ENCODE measurements around the gene RUNX2. TPM values are rescaled to one million over a fixed set of nuclear protein-coding genes. Genes with fewer than 3 reads are reported as not detected.

The RUNX2 gene
- total and polyA plus RNA-seq, 10 of the 15 experiments (the other 5 are each of a cell fraction or from before 2014, with no cell fraction given), result 0.01 to 0.77 (median 0.15) TPM; not detected in 3

DNA sequence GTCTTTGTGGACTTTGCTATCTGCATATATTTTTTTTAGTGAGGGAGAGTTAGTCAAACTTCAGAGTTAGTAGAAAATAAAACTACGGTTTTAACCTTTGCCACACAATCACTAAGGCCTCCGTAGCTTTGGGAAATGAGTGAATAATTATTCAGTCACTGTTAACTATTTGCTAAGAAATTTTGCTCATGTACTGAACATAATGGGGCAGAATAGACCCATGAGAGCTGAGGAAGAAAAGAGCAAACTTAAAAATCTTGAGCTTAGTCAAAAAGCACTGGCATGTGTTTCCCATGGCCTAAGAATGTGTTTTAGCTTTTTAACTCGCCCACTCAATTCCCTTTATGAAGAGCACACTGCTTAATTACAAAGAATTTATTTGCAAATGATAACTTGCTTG lies 110.0 kb downstream of the RUNX2 start:
- CTCF ChIA-PET, result interaction anchor here (1.1 kb wide), 1 partner anchor 520 kb away, joined by 3 read pairs; no protein-coding TSS in a partner anchor
- no peak overlapping the region for H3K4me3 ChIP-seq
- SMC1A ChIA-PET (ENCODE audit: uncharacterized antibody, unreplicated experiment), result interaction anchor here (1.0 kb wide), 1 partner anchor 14 kb away, joined by 5 read pairs; no protein-coding TSS in a partner anchor
- ATAC-seq, result no peak
- no peaks in the 10 kb centered on the region for H4K20me1 ChIP-seq (ENCODE audit: control insufficient read depth, insufficient read depth)
- no peak overlapping the region for H3K4me2 ChIP-seq (ENCODE audit: control insufficient read depth, insufficient read depth)
- H3K27ac ChIP-seq (ENCODE audit: control insufficient read depth, insufficient read depth), result no peak overlapping the region
- no TSS peak for BruUV-seq (replicated peaks)
- intact Hi-C loops (cut with micrococcal nuclease; ENCODE audit: unreplicated experiment), result no loop called here
- no peaks in the 10 kb centered on the region for H3K36me3 ChIP-seq (ENCODE audit: control insufficient read depth in 2 of 2, insufficient read depth in 2 of 2, low read length in 1 of 2)
- TF ChIP-seq SUZ12 (IDR thresholded peaks at IDR 0.05; ENCODE audit: unreplicated experiment) (no peak), IKZF1 (conservative IDR thresholded peaks at IDR 0.05) (no peak)
- H3K9me3 ChIP-seq (replicated peaks; ENCODE audit: control insufficient read depth, insufficient read depth, low read length), result no peaks in the 10 kb centered on the region
- RAD21 ChIA-PET (ENCODE audit: unreplicated experiment), result no interaction called here
- in situ Hi-C loops (cut with MboI), result no loop called here
- no peak for DNase-seq (ENCODE audit: low read depth, low spot score)
- H3K79me2 ChIP-seq (ENCODE audit: control insufficient read depth, insufficient read depth, low read length), result no peaks in the 10 kb centered on the region
- POLR2A ChIA-PET, result no interaction called here
- no peak overlapping the region for H2AFZ ChIP-seq (ENCODE audit: control insufficient read depth, low read depth, low read length)
- H3K9ac ChIP-seq (ENCODE audit: control insufficient read depth, insufficient read depth, low read length), result no peak overlapping the region
- H3K4me1 ChIP-seq (ENCODE audit: control insufficient read depth, insufficient read depth, low read length), result no peaks in the 10 kb centered on the region
- H3K27me3 ChIP-seq (replicated peaks in 1 of 2; ENCODE audit: control insufficient read depth in 2 of 2, insufficient read depth in 2 of 2, low read length in 1 of 2), result no peaks in the 10 kb centered on the region; a peak in 2 of 4 replicates
- WGBS (ENCODE audit: insufficient coverage, insufficient replicate concordance, low lambda C conversion rate, missing lambda C conversion rate), result 10% methylated on average over 3 of the region's 3 CpGs
- no peak for FAIRE-seq

DNA sequence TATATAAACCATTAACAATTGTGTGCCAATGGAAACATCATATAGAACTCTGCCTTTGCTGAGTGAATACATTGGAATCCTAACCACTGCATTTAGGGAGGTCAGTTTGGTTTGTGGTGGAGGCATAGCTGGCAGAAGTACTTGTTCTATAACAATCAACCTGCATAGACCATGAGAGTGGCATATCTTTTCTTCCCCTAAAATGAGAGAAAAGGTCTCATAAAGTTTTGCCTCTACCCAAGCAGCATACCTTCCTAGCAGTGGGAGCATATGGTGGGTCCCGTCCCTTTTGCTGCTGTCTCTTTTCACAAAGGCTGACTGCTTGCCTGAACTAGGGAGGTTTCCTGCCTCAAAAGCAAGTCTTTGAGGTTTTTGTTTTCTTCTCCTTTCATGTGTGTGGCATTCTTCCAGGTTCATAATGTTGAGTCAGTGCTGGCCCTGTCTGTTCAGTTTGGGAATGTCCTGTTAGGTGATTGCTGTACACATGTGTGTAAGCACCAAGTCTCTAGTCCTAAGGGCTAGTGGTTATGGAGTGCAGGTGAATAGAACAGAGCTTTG lies 110.8 kb downstream of the RUNX2 start:
- ChIA-PET RAD21 (ENCODE audit: unreplicated experiment) (no interaction called here), CTCF (no interaction called here), POLR2A (no interaction called here), SMC1A (ENCODE audit: uncharacterized antibody, unreplicated experiment) (interaction anchor here (1.0 kb wide), 1 partner anchor 13 kb away, joined by 5 read pairs; no protein-coding TSS in a partner anchor)
- H3K4me3 ChIP-seq, result no peak overlapping the region
- no peak for DNase-seq (ENCODE audit: low read depth, low spot score)
- in situ Hi-C loops (cut with MboI) (no loop called here), intact Hi-C loops (cut with micrococcal nuclease; ENCODE audit: unreplicated experiment) (no loop called here)
- H3K4me2 ChIP-seq (ENCODE audit: control insufficient read depth, insufficient read depth), result no peak overlapping the region
- H3K27ac ChIP-seq (ENCODE audit: control insufficient read depth, insufficient read depth), result no peak overlapping the region
- no peaks in the 10 kb centered on the region for H4K20me1 ChIP-seq (ENCODE audit: control insufficient read depth, insufficient read depth)
- H3K79me2 ChIP-seq (ENCODE audit: control insufficient read depth, insufficient read depth, low read length), result no peaks in the 10 kb centered on the region
- BruUV-seq (replicated peaks), result no TSS peak
- no peaks in the 10 kb centered on the region for H3K4me1 ChIP-seq (ENCODE audit: control insufficient read depth, insufficient read depth, low read length)
- no peak for ATAC-seq
- WGBS (ENCODE audit: insufficient coverage, insufficient replicate concordance, low lambda C conversion rate, missing lambda C conversion rate), result 86% methylated on average over 1 of the region's 1 CpG
- peak; percentile 23 for FAIRE-seq
- no peaks in the 10 kb centered on the region for H3K36me3 ChIP-seq (ENCODE audit: control insufficient read depth in 2 of 2, insufficient read depth in 2 of 2, low read length in 1 of 2)
- no peaks in the 10 kb centered on the region; a peak in 2 of 4 replicates for H3K27me3 ChIP-seq (replicated peaks in 1 of 2; ENCODE audit: control insufficient read depth in 2 of 2, insufficient read depth in 2 of 2, low read length in 1 of 2)
- no peaks in the 10 kb centered on the region for H3K9me3 ChIP-seq (replicated peaks; ENCODE audit: control insufficient read depth, insufficient read depth, low read length)
- H2AFZ ChIP-seq (ENCODE audit: control insufficient read depth, low read depth, low read length), result no peak overlapping the region
- H3K9ac ChIP-seq (ENCODE audit: control insufficient read depth, insufficient read depth, low read length), result no peak overlapping the region
- TF ChIP-seq BRCA1 (IDR thresholded peaks at IDR 0.05; ENCODE audit: low read depth, low read length), result no peak
- TF ChIP-seq CREB1 (IDR thresholded peaks at IDR 0.05; ENCODE audit: low read depth), result no peak
- TF ChIP-seq, protein P1, sequence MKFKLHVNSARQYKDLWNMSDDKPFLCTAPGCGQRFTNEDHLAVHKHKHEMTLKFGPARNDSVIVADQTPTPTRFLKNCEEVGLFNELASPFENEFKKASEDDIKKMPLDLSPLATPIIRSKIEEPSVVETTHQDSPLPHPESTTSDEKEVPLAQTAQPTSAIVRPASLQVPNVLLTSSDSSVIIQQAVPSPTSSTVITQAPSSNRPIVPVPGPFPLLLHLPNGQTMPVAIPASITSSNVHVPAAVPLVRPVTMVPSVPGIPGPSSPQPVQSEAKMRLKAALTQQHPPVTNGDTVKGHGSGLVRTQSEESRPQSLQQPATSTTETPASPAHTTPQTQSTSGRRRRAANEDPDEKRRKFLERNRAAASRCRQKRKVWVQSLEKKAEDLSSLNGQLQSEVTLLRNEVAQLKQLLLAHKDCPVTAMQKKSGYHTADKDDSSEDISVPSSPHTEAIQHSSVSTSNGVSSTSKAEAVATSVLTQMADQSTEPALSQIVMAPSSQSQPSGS (IDR thresholded peaks at IDR 0.05; ENCODE audit: low read length), result no peak
- no peak for TF ChIP-seq SIN3A (IDR thresholded peaks at IDR 0.05; ENCODE audit: low read depth, low read length)
- no peak for TF ChIP-seq NR2F1 (conservative IDR thresholded peaks at IDR 0.05)
- no peak for TF ChIP-seq NBN (IDR thresholded peaks at IDR 0.05)
- no peak for TF ChIP-seq BACH1 (IDR thresholded peaks at IDR 0.05; ENCODE audit: borderline replicate concordance)
- TF ChIP-seq IKZF1 (conservative IDR thresholded peaks at IDR 0.05), result no peak
- no peak for TF ChIP-seq JUNB (IDR thresholded peaks at IDR 0.05)
- no peak for TF ChIP-seq RCOR1 (conservative IDR thresholded peaks at IDR 0.05; ENCODE audit: low read depth, low read length)
- no peak for TF ChIP-seq WRNIP1 (IDR thresholded peaks at IDR 0.05; ENCODE audit: borderline replicate concordance, low read depth, low read length)
- TF ChIP-seq RAD51 (IDR thresholded peaks at IDR 0.05), result no peak
- TF ChIP-seq, protein P2, sequence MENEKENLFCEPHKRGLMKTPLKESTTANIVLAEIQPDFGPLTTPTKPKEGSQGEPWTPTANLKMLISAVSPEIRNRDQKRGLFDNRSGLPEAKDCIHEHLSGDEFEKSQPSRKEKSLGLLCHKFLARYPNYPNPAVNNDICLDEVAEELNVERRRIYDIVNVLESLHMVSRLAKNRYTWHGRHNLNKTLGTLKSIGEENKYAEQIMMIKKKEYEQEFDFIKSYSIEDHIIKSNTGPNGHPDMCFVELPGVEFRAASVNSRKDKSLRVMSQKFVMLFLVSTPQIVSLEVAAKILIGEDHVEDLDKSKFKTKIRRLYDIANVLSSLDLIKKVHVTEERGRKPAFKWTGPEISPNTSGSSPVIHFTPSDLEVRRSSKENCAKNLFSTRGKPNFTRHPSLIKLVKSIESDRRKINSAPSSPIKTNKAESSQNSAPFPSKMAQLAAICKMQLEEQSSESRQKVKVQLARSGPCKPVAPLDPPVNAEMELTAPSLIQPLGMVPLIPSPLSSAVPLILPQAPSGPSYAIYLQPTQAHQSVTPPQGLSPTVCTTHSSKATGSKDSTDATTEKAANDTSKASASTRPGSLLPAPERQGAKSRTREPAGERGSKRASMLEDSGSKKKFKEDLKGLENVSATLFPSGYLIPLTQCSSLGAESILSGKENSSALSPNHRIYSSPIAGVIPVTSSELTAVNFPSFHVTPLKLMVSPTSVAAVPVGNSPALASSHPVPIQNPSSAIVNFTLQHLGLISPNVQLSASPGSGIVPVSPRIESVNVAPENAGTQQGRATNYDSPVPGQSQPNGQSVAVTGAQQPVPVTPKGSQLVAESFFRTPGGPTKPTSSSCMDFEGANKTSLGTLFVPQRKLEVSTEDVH (IDR thresholded peaks at IDR 0.05; ENCODE audit: low read depth, partially characterized antibody), result no peak
